Thyroid gland (tissue), 4 donors: ENCODE results near the gene NAT9.

ENCODE experiments used
- CTCF ChIP-seq, 6 experiments: fragments of 200-600 bp in 3 of 6; fragments of 450-650 bp in 3 of 6; sonication (generic) in 3 of 6; IDR thresholded peaks; one replicate each; pipeline ENCODE4 v1.5.1; 2016 to 2019; ENCODE audit warnings: antibody characterized with exemption in 6 of 6, mild to moderate bottlenecking in 2 of 6, inconsistent platforms in 1 of 6, moderate library complexity in 1 of 6
- POLR2A ChIP-seq, 2 donors: fragments of 450-650 bp; IDR thresholded peaks; one replicate each; pipeline ENCODE4 v1.6.1; 2017; ENCODE audit warnings: antibody characterized with exemption in 2 of 2, mild to moderate bottlenecking in 2 of 2, moderate library complexity in 1 of 2

- TF ChIP-seq CTCF (IDR thresholded peaks at IDR 0.05) (no peak), POLR2A (IDR thresholded peaks at IDR 0.05) (no peak)
These were observed 46.3 kb upstream of the NAT9 start for GRCh38 chr17:74822335-74822938.
